ENCODE data around the gene VAC14. TPM values are rescaled to one million over a fixed set of nuclear protein-coding genes. Genes with fewer than 3 reads are reported as not detected.

Gene VAC14
- total RNA-seq, 1 experiment from 2014 or later = 21.3 TPM

GRCh38 chr16:70689035-70689969 lies 111.7 kb downstream of the VAC14 start:
- Histone ChIP-seq H3K36me3 (no peaks in the 10 kb centered on the region), H3K4me1 (peaks cover 79% of the 10 kb centered on the region), H3K9me3 (replicated peaks) (no peaks in the 10 kb centered on the region), H3K4me3 (no peak overlapping the region), H3K27me3 (no peaks in the 10 kb centered on the region), H3K27ac (no peak overlapping the region; the same call in 1 of the 2 replicates)
- DNase-seq = no peak

GRCh38 chr16:70688246-70688742 lies 112.7 kb downstream of the VAC14 start:
- Histone ChIP-seq H3K27me3 (no peaks in the 10 kb centered on the region), H3K9me3 (replicated peaks) (no peaks in the 10 kb centered on the region), H3K4me1 (peaks cover 69% of the 10 kb centered on the region), H3K27ac (peak overlapping the region; percentile 56), H3K36me3 (no peaks in the 10 kb centered on the region), H3K4me3 (no peak overlapping the region)
- peak; percentile 55 to 60 for DNase-seq

GRCh38 chr16:70687671-70688245 lies 113.2 kb downstream of the VAC14 start:
- H3K4me3 ChIP-seq = no peak overlapping the region
- H3K27ac ChIP-seq = peak overlapping the region; percentile 56
- H3K36me3 ChIP-seq = no peaks in the 10 kb centered on the region
- H3K27me3 ChIP-seq = no peaks in the 10 kb centered on the region
- peaks cover 63% of the 10 kb centered on the region for H3K4me1 ChIP-seq
- no peaks in the 10 kb centered on the region for H3K9me3 ChIP-seq (replicated peaks)
- DNase-seq = no peak

- no peaks in the 10 kb centered on the region for H3K9me3 ChIP-seq (replicated peaks)
- H3K36me3 ChIP-seq = no peaks in the 10 kb centered on the region
- DNase-seq = peak; percentile 78 to 86
- H3K4me1 ChIP-seq = peaks cover 57% of the 10 kb centered on the region
- peak overlapping the region; percentile 56 for H3K27ac ChIP-seq
- H3K27me3 ChIP-seq = no peaks in the 10 kb centered on the region
- peak overlapping the region; percentile 65 for H3K4me3 ChIP-seq
Measured at GRCh38 chr16:70687102-70687511, 113.9 kb downstream of the VAC14 start.

- Histone ChIP-seq H3K27me3 (no peaks in the 10 kb centered on the region), H3K27ac (peak overlapping the region; percentile 56), H3K36me3 (no peaks in the 10 kb centered on the region), H3K4me3 (peak overlapping the region; percentile 65), H3K9me3 (replicated peaks) (no peaks in the 10 kb centered on the region), H3K4me1 (peaks cover 51% of the 10 kb centered on the region)
- DNase-seq = peak; percentile 58 to 70
Measured at GRCh38 chr16:70686376-70687101, 114.4 kb downstream of the VAC14 start.

GRCh38 chr16:70685938-70686375 lies 115.0 kb downstream of the VAC14 start, which contains the start of gene MTSS2:
MTSS2 (minus strand) TSS chr16:70686053; CDS start chr16:70685791, 262 bp downstream.
- H3K4me1 ChIP-seq = peaks cover 45% of the 10 kb centered on the region
- no peaks in the 10 kb centered on the region for H3K9me3 ChIP-seq (replicated peaks)
- no peaks in the 10 kb centered on the region for H3K36me3 ChIP-seq
- peak; percentile 82 to 84 for DNase-seq
- peak within 1 kb of the TSS; percentile 91 for H3K4me3 ChIP-seq
- no peaks in the 10 kb centered on the region for H3K27me3 ChIP-seq
- H3K27ac ChIP-seq = peak within 1 kb of the TSS; percentile 59

- Histone ChIP-seq H3K27ac (peak overlapping the region; percentile 59; the same call in 1 of the 2 replicates), H3K4me3 (peak overlapping the region; percentile 91), H3K9me3 (replicated peaks) (no peaks in the 10 kb centered on the region), H3K4me1 (peaks cover 39% of the 10 kb centered on the region), H3K27me3 (no peaks in the 10 kb centered on the region), H3K36me3 (no peaks in the 10 kb centered on the region)
- peak in 1 of 2 experiments; percentile 31 for DNase-seq
Measured at GRCh38 chr16:70685061-70685937, 115.7 kb downstream of the VAC14 start.

- no peak for DNase-seq
- Histone ChIP-seq H3K4me3 (peak overlapping the region; percentile 91), H3K9me3 (replicated peaks) (no peaks in the 10 kb centered on the region), H3K36me3 (no peaks in the 10 kb centered on the region), H3K4me1 (peaks cover 30% of the 10 kb centered on the region), H3K27ac (no peak overlapping the region), H3K27me3 (no peaks in the 10 kb centered on the region)
Measured at GRCh38 chr16:70684146-70685060, 116.6 kb downstream of the VAC14 start.

GRCh38 chr16:70683146-70683944 lies 117.6 kb downstream of the VAC14 start:
- H3K36me3 ChIP-seq = no peaks in the 10 kb centered on the region
- no peak overlapping the region for H3K4me3 ChIP-seq
- H3K27me3 ChIP-seq = no peaks in the 10 kb centered on the region
- H3K9me3 ChIP-seq (replicated peaks) = no peaks in the 10 kb centered on the region
- peaks cover 19% of the 10 kb centered on the region for H3K4me1 ChIP-seq
- no peak for DNase-seq
- H3K27ac ChIP-seq = no peak overlapping the region

- Histone ChIP-seq H3K4me1 (peaks cover 11% of the 10 kb centered on the region), H3K4me3 (no peak overlapping the region), H3K27ac (no peak overlapping the region), H3K36me3 (peaks cover 8% of the 10 kb centered on the region; the same call in 1 of the 2 replicates), H3K9me3 (replicated peaks) (no peaks in the 10 kb centered on the region), H3K27me3 (no peaks in the 10 kb centered on the region)
- DNase-seq = no peak
Measured at GRCh38 chr16:70682239-70683145, 118.5 kb downstream of the VAC14 start.

- Histone ChIP-seq H3K4me3 (no peak overlapping the region), H3K27ac (no peak overlapping the region), H3K36me3 (peaks cover 9% of the 10 kb centered on the region; the same call in 1 of the 2 replicates), H3K4me1 (peaks cover 3% of the 10 kb centered on the region; the same call in 1 of the 2 replicates), H3K9me3 (replicated peaks) (no peaks in the 10 kb centered on the region), H3K27me3 (no peaks in the 10 kb centered on the region)
- no peak for DNase-seq
Measured at GRCh38 chr16:70681382-70682238, 119.3 kb downstream of the VAC14 start.
